GM18517 (cell line): ENCODE data around the gene SGSM1.

Source experiments
- ATAC-seq: cut with Tn5 transposase; IDR thresholded peaks from one replicate; pipeline ENCODE4 v1.9.1; 2021; ENCODE audit warnings: mild to moderate bottlenecking, moderate library complexity; ENCODE audit not compliant: unreplicated experiment

SGSM1 gene

DNA sequence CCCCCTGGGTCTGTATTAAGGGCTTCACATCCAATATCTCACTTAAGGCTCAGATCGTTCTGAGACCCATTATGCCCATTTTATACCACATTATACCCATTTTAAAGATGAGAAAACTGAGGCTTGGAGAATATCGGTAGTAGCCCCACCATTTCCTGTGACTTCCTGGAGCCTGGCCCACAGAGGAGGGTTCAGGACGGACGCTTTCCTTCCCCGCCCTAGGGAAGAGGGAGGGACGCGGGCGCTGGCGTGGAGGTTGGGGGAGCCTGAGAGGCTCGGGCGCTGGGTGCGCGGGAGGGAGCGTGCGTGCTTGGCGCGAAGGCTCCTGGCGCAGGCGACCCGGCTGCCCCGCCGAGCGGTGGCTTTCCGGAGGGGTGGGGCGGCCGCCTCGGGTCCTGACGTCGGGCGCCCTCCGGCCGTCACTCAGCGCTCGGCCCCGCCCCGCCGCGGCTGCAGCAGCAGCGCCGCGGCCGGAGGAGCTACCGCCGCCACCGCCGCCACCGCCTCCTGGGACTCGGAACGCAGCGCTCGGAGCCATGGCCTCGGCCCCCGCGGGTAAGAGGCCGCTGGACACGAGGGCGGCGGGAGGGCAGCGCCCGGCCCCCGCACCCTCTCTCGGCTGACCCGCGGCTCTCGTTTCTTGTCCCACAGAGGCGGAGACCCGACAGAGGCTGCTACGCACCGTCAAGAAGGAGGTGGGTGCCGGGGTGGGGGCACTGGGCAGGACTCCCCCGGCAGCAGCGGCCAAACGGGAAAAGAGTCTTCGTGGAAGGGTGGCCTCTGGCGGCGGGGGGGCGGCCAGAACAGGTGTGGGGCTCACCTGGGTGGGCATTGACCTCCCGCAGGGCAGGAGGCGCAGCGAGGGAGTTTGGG, at the start of gene SGSM1:
SGSM1 (plus strand) TSS at position 422 of the 873 bp plus-strand sequence; CDS start at position 537, 115 bp downstream.
- no peak for ATAC-seq

GRCh38 chr22:24758164-24758799, 47.7 kb upstream of the SGSM1 start:
- no peak for ATAC-seq

DNA sequence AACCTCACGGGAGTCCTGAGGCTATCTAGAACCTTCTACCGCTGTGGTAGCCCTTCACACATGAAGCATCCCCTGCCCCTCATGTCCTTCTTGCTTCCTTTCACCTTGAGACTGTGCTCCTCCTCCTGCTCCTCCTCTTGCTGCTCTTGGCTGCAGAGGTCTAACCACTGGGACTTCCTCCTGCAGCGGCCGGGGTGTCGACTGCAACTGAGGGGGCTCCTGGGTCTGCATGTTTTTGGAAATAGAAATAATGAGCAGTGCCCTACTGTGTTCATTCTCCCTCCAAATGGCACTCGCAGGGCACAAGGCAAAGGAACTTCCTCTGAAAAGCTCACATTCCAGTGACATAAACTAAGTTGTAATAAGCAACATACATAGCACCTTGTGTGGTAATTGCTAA, 46.2 kb upstream of the SGSM1 start:
- no peak for ATAC-seq

DNA sequence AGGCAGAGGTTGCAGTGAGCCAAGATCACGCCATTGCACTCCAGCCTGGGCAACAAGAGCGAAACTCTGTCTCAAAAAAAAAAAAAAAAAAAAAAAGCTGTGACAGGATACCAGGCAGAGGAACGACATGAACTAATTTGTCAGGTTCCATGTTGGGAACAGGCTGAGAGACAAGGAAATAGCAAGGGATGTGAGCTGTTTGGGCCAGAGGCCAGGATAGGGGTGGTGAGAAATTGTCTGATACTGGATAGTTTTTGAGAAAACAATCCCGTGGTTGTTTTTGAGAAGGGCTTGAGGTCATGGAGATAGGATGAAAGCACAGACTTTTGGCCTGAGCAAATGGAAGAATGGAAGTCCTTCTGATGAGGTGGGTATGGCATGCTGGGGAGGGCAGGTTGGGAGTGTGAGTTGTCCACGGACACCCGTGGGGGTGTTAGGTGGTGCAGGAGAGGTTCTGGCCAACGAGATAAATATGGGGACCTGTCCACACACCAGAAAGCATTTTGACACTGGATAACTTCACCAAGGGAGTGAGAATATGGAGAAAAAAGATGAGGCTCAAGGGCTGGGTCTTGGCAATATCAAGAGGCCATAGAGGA, 45.2 kb upstream of the SGSM1 start:
- no peak for ATAC-seq

DNA sequence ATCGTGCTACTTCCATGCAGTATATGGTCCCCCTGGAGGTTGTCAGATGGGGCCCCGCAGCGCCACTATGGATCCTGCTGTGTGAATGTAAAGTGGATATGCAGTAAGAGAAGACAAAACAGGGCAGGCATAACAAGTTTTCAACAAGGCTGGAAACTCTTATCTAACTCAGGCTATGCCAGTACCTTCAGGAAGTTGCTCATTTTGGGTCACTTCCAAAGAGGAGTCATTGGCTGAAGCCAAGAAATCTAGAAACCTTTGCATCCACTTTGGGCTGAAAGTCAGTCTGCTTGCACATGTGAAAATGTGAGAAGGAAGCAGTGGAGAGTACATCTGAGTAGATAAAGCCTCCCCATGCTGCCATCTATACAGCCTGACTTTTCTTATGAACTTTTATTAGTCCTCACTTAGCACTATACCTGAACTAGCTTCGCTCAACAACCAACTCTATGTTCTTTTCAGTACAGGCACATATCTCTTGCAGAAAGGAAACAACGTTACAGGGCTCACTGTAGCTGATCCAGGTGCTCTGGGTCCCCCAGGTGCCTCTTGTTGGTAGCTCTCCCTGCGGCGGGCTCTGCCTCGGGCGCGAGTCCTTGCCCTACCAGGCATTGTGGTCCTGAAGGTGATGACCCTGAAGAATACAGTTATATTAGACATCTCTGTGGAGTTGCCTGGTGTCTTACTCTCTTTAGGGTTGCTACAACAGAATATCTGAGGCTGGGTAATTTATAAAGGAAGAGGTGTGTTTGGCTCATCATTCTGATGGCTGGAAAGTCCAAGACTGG, 43.9 kb upstream of the SGSM1 start:
- no peak for ATAC-seq

DNA sequence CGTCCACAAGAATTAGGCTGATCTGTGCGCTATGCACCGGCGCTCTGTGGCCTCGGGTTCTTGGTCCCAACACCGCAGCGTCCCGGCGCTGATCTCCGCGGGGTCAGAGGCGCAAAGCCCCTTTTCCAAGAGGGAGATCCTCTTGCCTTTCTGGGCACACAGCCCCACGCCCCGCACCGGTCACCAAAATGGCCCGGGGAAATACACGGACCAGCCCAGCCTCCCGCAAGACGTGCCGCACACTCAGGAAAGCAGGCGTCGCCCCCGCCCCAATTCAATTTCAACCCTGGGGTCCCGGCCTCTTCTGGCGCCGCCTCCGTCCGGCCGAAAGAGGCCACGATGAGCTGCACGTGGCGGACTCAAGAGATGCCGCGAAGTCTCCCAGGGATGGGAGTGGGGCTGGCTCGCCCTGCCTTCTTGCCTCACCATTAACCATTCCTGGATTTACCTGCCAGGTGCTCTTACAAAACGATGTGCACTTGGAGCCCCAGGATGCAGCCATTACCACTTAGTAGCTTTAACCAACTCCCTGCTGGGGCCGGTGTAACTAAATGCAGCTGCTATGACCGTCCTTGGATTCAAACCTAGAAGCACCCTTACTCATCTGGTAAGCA, 42.0 kb upstream of the SGSM1 start:
- ATAC-seq: no peak

- no peak for ATAC-seq
Measured at GRCh38 chr22:24765166-24765565, 40.8 kb upstream of the SGSM1 start.

DNA sequence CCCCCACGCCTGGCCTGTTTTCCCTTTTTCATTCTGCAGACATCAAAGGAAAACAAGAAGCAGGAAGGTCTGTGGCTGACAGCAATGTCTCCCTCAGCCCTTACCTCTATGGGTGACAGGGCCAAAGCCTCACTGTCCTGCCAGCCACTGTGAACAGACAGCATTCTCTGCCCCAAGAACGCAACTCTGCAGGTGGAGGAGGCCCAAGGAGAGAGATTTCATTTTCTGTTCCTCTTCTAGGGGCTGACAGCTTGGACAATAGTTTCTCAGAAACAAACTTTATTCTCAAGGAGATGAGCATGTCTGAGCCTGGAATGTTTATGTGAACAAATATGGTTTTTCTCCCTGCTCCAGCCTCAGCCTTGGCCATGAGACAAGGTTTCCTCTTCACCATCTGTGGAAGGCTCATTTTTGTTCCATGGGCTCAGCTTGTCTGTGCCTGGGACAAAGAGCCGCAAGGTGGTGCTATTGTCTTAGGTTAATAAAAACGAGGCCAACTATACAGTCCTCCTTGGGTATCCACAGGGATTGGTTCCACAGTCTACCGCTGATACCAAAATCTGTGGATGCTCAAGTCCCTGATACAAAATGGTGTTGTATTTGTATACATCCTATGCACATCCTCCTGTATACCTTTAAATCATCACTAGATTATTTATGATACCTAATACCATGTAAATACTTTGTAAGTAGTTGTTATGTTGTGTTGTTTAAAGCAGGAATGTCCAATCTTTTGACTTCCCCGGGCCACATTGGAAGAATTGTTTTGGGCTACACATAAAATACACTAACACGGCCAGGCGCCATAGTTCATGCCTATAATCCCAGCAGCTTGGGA, 37.3 kb upstream of the SGSM1 start:
- no peak for ATAC-seq

DNA sequence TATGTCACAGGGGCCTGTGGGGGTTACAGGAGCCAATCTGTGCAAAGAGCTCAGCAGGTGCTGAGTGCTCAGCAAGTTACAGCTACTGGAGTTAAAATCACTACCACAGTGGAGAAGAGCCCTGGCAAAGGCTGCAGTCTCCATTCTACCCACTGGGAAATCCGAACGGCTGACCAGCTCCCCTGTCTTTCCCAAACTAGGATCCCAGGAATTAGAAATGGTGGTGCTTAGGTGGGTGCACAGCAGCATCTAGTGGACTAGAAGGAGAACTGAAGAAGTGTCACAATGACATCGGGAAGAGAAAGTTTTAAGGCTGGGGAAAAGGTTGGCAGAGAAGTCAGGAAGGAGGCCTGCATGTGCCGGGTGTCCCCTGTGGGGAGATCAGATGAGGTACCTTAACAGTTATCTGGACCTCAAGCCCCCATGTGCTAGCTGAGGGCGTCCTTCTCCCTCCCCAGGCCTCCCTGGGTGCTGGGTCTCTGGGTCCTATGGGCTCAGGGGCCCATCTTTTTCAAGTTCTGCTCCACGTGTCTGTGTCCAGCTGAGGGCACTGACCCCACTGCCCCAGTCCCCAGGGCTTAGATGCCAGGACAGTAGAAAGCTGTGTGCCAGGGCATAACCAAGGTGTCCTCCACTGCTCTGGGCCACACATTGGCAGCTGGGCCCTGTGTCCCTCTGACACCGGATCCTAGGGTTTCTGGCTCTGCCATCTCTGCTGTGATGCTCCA, 33.4 kb upstream of the SGSM1 start:
- ATAC-seq: no peak

DNA sequence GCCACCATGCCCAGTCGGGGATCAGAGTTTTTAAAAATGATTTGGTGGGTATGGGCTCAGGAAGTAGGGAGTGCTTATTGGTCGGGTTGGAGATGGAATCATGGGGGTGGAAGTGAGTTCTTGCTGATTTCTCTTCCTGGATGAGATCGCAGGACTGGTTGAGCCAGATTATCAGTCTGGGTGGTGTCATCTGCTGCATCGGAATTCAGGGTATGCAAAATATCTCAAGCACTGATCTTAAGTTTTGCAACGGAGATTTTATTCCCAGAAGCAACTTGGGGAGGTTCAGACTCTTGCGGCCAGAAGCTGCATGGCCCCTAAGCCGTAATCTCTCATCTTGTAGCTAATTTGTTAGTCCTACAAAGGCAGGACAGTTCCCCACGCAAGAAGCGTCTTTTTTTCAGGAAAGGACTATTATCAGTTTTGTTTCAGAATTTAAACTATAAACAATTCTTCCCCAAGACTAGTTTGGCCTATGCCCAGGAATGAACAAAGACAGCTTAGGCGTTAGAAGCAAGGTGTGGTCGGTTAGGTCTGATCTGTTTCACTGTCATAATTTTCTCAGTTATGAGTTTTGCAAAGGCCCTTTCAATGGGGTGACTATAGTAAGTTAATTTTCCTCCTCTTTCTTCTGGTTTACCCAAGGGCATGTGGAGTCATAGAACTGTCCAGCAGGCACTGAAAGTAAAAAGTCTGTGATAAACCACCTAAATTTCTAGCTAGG, 30.1 kb upstream of the SGSM1 start:
- no peak for ATAC-seq

- ATAC-seq: no peak
Measured at GRCh38 chr22:24776525-24776924, 29.5 kb upstream of the SGSM1 start.

DNA sequence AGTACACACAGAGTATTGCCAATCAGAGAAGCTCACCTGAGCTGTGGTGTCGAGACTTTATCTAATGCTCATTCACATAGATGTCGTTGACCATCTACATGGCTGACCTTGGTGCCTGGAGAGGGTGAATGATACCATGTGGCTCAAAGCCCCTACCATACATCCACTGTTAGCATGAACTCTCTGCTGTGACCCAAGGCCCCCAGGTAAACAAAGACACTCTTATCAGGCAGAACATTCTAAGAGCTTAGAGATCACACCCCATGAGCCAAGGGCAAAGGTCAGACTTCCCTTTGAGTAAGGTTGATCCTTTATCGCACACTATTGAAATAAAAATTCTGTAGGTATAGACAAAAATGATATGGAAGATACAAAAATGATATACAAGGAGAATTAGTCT, 16.5 kb upstream of the SGSM1 start:
- no peak for ATAC-seq

GRCh38 chr22:24791362-24791761, 14.6 kb upstream of the SGSM1 start:
- no peak for ATAC-seq

DNA sequence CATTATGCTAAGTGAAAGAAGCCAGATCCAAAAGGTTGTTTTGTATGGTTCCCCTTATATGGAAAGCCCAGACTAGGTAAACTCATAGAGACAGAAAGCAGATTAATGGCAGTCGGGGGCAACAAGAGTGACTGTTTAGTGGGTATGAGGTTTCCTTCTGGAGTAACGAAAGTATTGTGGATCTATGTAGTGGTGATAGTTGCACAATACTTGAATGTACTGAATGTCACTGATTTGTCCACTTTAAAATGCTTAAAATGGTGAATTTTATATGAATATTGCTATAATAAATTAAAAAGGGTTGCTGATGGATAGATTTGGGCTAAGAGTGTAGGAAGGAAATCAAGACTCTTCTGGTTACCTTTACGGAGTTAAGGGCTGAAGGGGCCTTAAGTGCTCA, 10.0 kb upstream of the SGSM1 start:
- no peak for ATAC-seq

DNA sequence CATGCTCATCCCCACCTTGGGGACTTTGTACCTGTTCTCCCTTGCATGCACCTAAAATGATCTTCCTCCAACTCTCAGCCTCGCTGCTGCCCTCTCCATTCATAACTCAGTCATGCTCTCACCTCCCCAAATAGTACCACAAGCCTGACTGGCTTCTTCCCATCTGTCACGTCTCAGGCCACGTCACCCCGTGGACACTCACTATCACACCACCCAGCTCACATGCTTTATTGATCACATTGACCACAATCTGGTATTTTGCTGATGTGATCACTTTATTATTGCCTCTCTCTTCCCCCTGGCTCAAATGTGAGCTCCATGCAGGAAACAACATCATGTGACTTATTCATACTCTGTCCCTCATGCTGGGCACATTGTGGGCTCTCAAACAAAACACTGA, 9.2 kb upstream of the SGSM1 start:
- no peak for ATAC-seq

DNA sequence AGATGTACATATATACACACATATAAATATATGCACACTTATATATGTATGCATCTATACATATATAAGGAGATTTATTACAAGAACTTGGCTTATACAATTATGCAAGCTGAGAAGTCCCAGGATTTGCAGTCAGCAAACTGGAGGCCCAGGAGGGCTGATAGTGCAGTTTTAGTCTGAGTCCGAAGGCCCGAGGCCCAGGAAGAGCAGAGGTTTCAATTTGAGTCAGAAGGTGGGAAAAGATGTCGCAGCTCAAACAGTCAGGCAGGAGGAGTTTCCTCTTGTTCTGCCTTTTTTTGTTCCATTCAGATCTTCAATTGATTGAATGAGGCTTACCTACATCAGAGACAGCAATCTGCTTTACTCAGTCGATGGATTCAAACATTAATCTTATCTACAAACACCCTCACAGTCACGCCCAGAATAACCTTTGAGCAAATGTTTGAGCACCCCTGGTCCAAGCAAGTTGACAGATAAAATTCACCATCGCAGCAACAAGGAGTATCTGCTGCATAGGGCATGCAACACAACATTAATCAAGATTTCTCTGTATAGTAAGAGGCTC, 4.0 kb upstream of the SGSM1 start:
- no peak for ATAC-seq

- ATAC-seq: no peak
Measured at GRCh38 chr22:24803064-24803542, 2.9 kb upstream of the SGSM1 start.

GRCh38 chr22:24806663-24807001, 621 bp downstream of the SGSM1 start:
- ATAC-seq: no peak
